Mammary epithelial cell (primary cell): ENCODE measurements around the gene NBAS.

Experiments used
- EZH2 ChIP-seq: IDR thresholded peaks from 2 replicates; pipeline ENCODE4 v1.6.1; 2012; ENCODE audit warnings: low read length, inconsistent platforms, borderline replicate concordance
- TF ChIP-seq, protein P1 (sequence below), 2 donors: IDR thresholded peaks in 1 of 2; conservative IDR thresholded peaks in 1 of 2; 2 replicates each; pipeline ENCODE4 v1.5.1; 2011 to 2012; ENCODE audit warnings: inconsistent platforms in 2 of 2, low read length in 2 of 2, mild to moderate bottlenecking in 2 of 2, control low read depth in 1 of 2, low read depth in 1 of 2; ENCODE audit not compliant: insufficient read depth in 1 of 2; ENCODE audit errors: extremely low read depth in 1 of 2

DNA sequence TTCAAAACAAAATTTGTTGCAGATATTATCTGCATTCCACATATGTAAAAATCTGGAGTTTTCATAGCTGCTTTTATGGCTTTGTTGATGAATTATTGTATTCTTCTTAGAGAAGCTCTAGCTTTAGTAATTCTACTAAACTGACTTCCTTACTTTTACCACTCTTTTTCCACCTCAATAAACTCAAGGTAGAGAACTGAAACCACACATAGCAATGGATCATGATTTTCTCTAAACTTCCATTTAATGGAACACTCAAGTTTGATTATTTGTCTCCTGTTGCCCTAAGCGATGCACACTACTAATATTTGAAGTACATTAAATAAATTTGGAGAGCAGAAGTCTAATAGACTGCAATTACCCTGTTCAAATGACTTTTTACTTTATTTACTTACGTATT, 192.0 kb downstream of the NBAS start:
- TF ChIP-seq, protein P1, sequence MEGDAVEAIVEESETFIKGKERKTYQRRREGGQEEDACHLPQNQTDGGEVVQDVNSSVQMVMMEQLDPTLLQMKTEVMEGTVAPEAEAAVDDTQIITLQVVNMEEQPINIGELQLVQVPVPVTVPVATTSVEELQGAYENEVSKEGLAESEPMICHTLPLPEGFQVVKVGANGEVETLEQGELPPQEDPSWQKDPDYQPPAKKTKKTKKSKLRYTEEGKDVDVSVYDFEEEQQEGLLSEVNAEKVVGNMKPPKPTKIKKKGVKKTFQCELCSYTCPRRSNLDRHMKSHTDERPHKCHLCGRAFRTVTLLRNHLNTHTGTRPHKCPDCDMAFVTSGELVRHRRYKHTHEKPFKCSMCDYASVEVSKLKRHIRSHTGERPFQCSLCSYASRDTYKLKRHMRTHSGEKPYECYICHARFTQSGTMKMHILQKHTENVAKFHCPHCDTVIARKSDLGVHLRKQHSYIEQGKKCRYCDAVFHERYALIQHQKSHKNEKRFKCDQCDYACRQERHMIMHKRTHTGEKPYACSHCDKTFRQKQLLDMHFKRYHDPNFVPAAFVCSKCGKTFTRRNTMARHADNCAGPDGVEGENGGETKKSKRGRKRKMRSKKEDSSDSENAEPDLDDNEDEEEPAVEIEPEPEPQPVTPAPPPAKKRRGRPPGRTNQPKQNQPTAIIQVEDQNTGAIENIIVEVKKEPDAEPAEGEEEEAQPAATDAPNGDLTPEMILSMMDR (conservative IDR thresholded peaks at IDR 0.05 in 1 of 2, IDR thresholded peaks at IDR 0.05 in 1 of 2; ENCODE audit: extremely low read depth in 1 of 2, insufficient read depth in 1 of 2, low read depth in 1 of 2, low read length in 2 of 2) = no peak
- TF ChIP-seq EZH2 = no peak
